Measurements from ENCODE around the gene GINS2.

DNA sequence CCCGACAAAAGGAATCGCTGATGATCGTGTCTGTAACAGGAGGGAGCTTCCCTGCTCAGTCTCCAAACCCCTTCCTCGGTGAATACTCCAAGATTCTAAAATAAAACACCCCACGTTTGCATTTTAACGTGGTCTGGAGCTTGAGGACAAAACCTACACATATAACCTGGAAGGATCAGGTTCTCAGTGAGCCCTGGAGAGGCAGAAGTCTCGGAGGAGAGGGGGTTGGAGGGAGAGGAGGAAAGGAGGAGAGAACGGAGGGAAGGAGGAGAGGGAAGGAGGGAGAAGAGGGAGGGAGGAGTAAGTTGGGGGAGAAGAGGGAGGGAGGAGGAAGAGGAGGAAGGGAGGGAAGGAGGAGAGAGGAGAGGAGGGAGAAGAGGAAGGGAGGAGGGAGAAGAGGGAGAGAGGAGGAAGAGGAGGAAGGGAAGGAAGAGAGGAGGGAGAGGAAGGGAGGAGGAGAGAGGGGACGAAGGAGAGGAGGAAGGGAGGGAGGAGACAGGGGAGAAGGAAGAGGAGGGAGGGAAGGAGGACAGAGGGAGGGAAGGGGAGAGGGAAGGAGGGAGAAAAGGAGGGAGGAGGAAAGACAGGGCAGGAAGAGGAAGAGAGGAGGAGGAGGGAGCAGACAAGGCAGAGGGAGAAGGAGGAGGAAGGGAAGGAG is 27.4 kb upstream of the GINS2 start:
- TF ChIP-seq CTCF (IDR thresholded peaks at IDR 0.05) (no peak), EP300 (IDR thresholded peaks at IDR 0.05; ENCODE audit: low read depth) (no peak), POLR2A (IDR thresholded peaks at IDR 0.05) (no peak), POLR2AphosphoS5 (IDR thresholded peaks at IDR 0.05) (no peak)

All from transverse colon (tissue), 4 donors.